CD14-positive monocyte (primary cell): ENCODE results near the gene ACSS2. TPM values are rescaled to one million over a fixed set of nuclear protein-coding genes. Genes with fewer than 3 reads are reported as not detected.

ENCODE experiments used
- DNase-seq, 3 donors: peaks; one replicate each; pipeline ENCODE4 v3.0.0-alpha.2; 2011 to 2022
- H2AFZ ChIP-seq: 2 replicates; pipeline ENCODE4 v1.6.0; 2012; ENCODE audit warnings: mild to moderate bottlenecking, low read depth, low read length, inconsistent platforms; ENCODE audit not compliant: insufficient read depth, poor library complexity, severe bottlenecking
- H3K27ac ChIP-seq, 2 donors: 1 replicate in 1 of 2; 2 replicates in 1 of 2; pipeline ENCODE4 v1.5.1; 2012 to 2013; ENCODE audit warnings: low read length in 2 of 2, control low read depth in 1 of 2, inconsistent platforms in 1 of 2, low read depth in 1 of 2, mild to moderate bottlenecking in 1 of 2
- H3K27me3 ChIP-seq, 2 donors: one replicate each; pipeline versions ENCODE4 v1.6.0 to v1.6.1; 2011 to 2013; ENCODE audit warnings: low read length in 2 of 2; ENCODE audit not compliant: control insufficient read depth in 2 of 2, insufficient read depth in 2 of 2
- H3K36me3 ChIP-seq, 2 donors: replicated peaks in 1 of 2; 1 replicate in 1 of 2; 2 replicates in 1 of 2; pipeline versions ENCODE4 v1.5.1 to v1.6.1; 2012 to 2013; ENCODE audit warnings: low read length in 2 of 2, control low read depth in 1 of 2, inconsistent platforms in 1 of 2, mild to moderate bottlenecking in 1 of 2; ENCODE audit not compliant: insufficient read depth in 2 of 2, control insufficient read depth in 1 of 2
- H3K4me1 ChIP-seq, 2 donors: 1 replicate in 1 of 2; 2 replicates in 1 of 2; pipeline versions ENCODE4 v1.5.1 to v1.6.1; 2012 to 2013; ENCODE audit warnings: low read length in 2 of 2, control low read depth in 1 of 2, inconsistent platforms in 1 of 2, mild to moderate bottlenecking in 1 of 2, moderate library complexity in 1 of 2; ENCODE audit not compliant: insufficient read depth in 2 of 2, control insufficient read depth in 1 of 2
- H3K4me2 ChIP-seq: replicated peaks from 2 replicates; pipeline ENCODE3; 2012; ENCODE audit warnings: low read length, moderate library complexity, mild to moderate bottlenecking; ENCODE audit not compliant: poor library complexity, severe bottlenecking; ENCODE audit errors: extremely low read depth
- H3K4me3 ChIP-seq, 3 experiments: fragments of 200-600 bp in 1 of 3; sonication (generic) in 1 of 3; replicated peaks in 1 of 3; 1 replicate in 2 of 3; 2 replicates in 1 of 3; pipeline ENCODE4 v1.5.1; 2011 to 2013; ENCODE audit warnings: low read length in 3 of 3, mild to moderate bottlenecking in 3 of 3, control low read depth in 2 of 3, low read depth in 2 of 3, inconsistent platforms in 1 of 3, moderate library complexity in 1 of 3
- H3K79me2 ChIP-seq: 2 replicates; pipeline ENCODE4 v1.6.0; 2012; ENCODE audit warnings: mild to moderate bottlenecking, control low read depth, inconsistent platforms, low read length, moderate library complexity; ENCODE audit not compliant: insufficient read depth
- H3K9ac ChIP-seq: 2 replicates; pipeline ENCODE4 v1.6.0; 2017; ENCODE audit warnings: low read length, mild to moderate bottlenecking; ENCODE audit not compliant: insufficient read depth, poor library complexity, severe bottlenecking
- H3K9me3 ChIP-seq, 2 donors: replicated peaks in 1 of 2; 1 replicate in 1 of 2; 2 replicates in 1 of 2; pipeline versions ENCODE4 v1.5.1 to v1.6.1; 2012 to 2013; ENCODE audit warnings: low read length in 2 of 2, control low read depth in 1 of 2; ENCODE audit not compliant: control insufficient read depth in 1 of 2, insufficient read depth in 1 of 2
- H4K20me1 ChIP-seq: 2 replicates; pipeline ENCODE4 v1.6.0; 2012; ENCODE audit warnings: mild to moderate bottlenecking, low read length, control low read depth, moderate library complexity; ENCODE audit not compliant: insufficient read depth
- H3K27ac Mint-ChIP-seq, 7 donors: one replicate each; pipeline ENCODE4 v1.8.0; 2020; ENCODE audit warnings: mild to moderate bottlenecking in 7 of 7, mixed read lengths in 7 of 7, moderate library complexity in 6 of 7, inconsistent platforms in 2 of 7
- H3K27me3 Mint-ChIP-seq, 3 donors: one replicate each; pipeline ENCODE4 v1.8.0; 2021 to 2022; ENCODE audit warnings: low read depth in 3 of 3, mild to moderate bottlenecking in 3 of 3, mixed read lengths in 3 of 3, moderate library complexity in 3 of 3, inconsistent platforms in 1 of 3
- H3K36me3 Mint-ChIP-seq, 2 donors: one replicate each; pipeline ENCODE4 v1.8.0; 2020; ENCODE audit warnings: mixed read lengths in 2 of 2, inconsistent platforms in 1 of 2, mild to moderate bottlenecking in 1 of 2
- H3K4me1 Mint-ChIP-seq: one replicate; pipeline ENCODE4 v1.8.0; 2020; ENCODE audit warnings: mild to moderate bottlenecking, mixed read lengths
- H3K4me3 Mint-ChIP-seq, 2 donors: one replicate each; pipeline ENCODE4 v1.8.0; 2020; ENCODE audit warnings: mild to moderate bottlenecking in 2 of 2, mixed read lengths in 2 of 2, moderate library complexity in 1 of 2
- H3K9me3 Mint-ChIP-seq, 7 donors: one replicate each; pipeline ENCODE4 v1.8.0; 2020 to 2022; ENCODE audit warnings: mixed read lengths in 7 of 7, mild to moderate bottlenecking in 6 of 7, moderate library complexity in 6 of 7, inconsistent platforms in 2 of 7
- WGBS: methylation state at CpG from one replicate; pipeline ENCODE4 v1.1.5; 2013; ENCODE audit warnings: missing lambda C conversion rate; ENCODE audit not compliant: insufficient coverage; 5-methylcytosine and 5-hydroxymethylcytosine counted together
- intact Hi-C, 2 donors: fragments of 100-400 bp; cut with micrococcal nuclease; formaldehyde crosslinking; loops; one replicate each; pipeline versions ENCODE4 v1.15.0 to v1.15.1; 2023
- polyA plus RNA-seq, 3 donors: library from polyadenylated mRNA; depleted of rRNA in 1 of 3; unstranded in 2 of 3; stranded (reverse) in 1 of 3; fragments of 300-500 nt in 2 of 3; fragments of >200 nt in 1 of 3; fragmentation: Illumina TruSeq in 2 of 3; gene quantifications; 1 replicate in 2 of 3; 2 replicates in 1 of 3; pipeline ENCODE4 v1.2.3, GENCODE V29; 2012 to 2021
- TF ChIP-seq, protein P1 (sequence below): fragments of 200-600 bp; IDR thresholded peaks from one replicate; pipeline ENCODE4 v1.8.0; 2022; ENCODE audit warnings: antibody characterized with exemption, mild to moderate bottlenecking

The ACSS2 gene
- polyA plus RNA-seq, 3 donors, result 37.7 to 67.2 (median 48.4) TPM

DNA sequence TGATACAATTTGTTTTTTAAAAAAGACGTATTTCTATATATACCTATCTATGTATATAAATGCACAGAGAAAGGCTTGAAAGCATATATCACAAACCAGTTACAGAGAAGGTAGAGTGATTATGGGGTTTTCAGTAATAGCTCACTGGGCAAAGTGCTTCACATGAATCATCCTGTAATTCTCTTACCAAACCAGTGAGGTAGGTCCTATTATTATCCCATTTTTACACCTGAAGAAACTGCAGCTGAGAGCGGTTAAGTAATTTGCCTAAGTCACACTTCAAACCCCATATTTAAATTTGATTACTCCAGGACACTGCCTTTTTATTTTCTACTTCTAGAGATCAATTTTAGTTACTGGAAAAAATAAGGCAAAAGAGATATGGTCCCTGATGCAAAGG is 74.8 kb downstream of the ACSS2 start:
- TF ChIP-seq, protein P1, sequence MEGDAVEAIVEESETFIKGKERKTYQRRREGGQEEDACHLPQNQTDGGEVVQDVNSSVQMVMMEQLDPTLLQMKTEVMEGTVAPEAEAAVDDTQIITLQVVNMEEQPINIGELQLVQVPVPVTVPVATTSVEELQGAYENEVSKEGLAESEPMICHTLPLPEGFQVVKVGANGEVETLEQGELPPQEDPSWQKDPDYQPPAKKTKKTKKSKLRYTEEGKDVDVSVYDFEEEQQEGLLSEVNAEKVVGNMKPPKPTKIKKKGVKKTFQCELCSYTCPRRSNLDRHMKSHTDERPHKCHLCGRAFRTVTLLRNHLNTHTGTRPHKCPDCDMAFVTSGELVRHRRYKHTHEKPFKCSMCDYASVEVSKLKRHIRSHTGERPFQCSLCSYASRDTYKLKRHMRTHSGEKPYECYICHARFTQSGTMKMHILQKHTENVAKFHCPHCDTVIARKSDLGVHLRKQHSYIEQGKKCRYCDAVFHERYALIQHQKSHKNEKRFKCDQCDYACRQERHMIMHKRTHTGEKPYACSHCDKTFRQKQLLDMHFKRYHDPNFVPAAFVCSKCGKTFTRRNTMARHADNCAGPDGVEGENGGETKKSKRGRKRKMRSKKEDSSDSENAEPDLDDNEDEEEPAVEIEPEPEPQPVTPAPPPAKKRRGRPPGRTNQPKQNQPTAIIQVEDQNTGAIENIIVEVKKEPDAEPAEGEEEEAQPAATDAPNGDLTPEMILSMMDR, result no peak
- H3K9me3 Mint-ChIP-seq, result no peaks in the 10 kb centered on the region
- no peaks in the 10 kb centered on the region for H4K20me1 ChIP-seq
- H3K9ac ChIP-seq, result no peak overlapping the region
- H3K36me3 Mint-ChIP-seq, result peaks cover 22 to 28% of the 10 kb centered on the region in 2 donors
- intact Hi-C loops, result loop anchor here in 1 of 2 donors (10.0 kb wide), 1 partner anchor 144 kb away; the partner anchor contains the start of gene TRPC4AP
- peaks cover 13% of the 10 kb centered on the region for H3K4me1 Mint-ChIP-seq
- no peaks in the 10 kb centered on the region for H3K9me3 ChIP-seq
- H3K79me2 ChIP-seq, result peaks cover 5% of the 10 kb centered on the region
- no peak overlapping the region for H2AFZ ChIP-seq
- no CpG with 5 or more reads among the region's 2 CpGs for WGBS
- H3K27me3 Mint-ChIP-seq, result no peaks in the 10 kb centered on the region
- no peak overlapping the region for H3K27ac Mint-ChIP-seq
- H3K27ac ChIP-seq, result no peak overlapping the region
- no peak overlapping the region for H3K4me3 Mint-ChIP-seq
- no peak overlapping the region for H3K4me2 ChIP-seq
- H3K4me1 ChIP-seq, result peaks cover 11 to 12% of the 10 kb centered on the region in 2 donors
- H3K4me3 ChIP-seq, result no peak overlapping the region
- no peaks in the 10 kb centered on the region for H3K27me3 ChIP-seq
- DNase-seq, result no peak
- peaks cover 3 to 40% of the 10 kb centered on the region in 2 donors for H3K36me3 ChIP-seq

DNA sequence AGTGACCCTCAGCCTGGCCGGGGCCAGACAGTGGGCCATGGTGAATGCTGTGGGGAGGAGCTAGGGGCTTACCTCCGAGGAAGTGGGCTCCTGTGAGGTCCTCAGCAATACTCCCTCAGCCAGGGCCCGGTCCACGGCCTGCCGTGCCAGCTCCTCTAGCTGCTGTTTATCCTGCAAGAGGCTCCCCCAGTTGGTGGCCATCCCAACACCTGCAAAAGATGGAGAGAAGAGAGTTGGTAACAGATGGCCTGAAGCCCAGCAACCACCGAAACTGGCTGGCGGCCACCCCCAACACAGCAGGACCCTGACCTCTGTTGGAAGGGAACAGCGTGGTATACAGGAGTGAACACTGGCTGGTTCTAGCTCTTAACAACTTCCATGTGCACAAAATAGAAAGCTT is 75.2 kb downstream of the ACSS2 start:
- H3K4me1 Mint-ChIP-seq, result peaks cover 16% of the 10 kb centered on the region
- H4K20me1 ChIP-seq, result no peaks in the 10 kb centered on the region
- 96% methylated on average over 8 of the region's 8 CpGs for WGBS
- no peak overlapping the region for H2AFZ ChIP-seq
- H3K36me3 Mint-ChIP-seq, result peaks cover 19 to 27% of the 10 kb centered on the region in 2 donors
- H3K9me3 ChIP-seq, result no peaks in the 10 kb centered on the region
- no peaks in the 10 kb centered on the region for H3K27me3 ChIP-seq
- no peak overlapping the region for H3K4me3 ChIP-seq
- H3K79me2 ChIP-seq, result peaks cover 5% of the 10 kb centered on the region
- no peaks in the 10 kb centered on the region for H3K9me3 Mint-ChIP-seq
- H3K27me3 Mint-ChIP-seq, result no peaks in the 10 kb centered on the region
- no peak overlapping the region for H3K4me2 ChIP-seq
- intact Hi-C loops, result loop anchor here in 1 of 2 donors (10.0 kb wide), 1 partner anchor 143 kb away; the partner anchor contains the start of gene TRPC4AP
- no peak overlapping the region for H3K4me3 Mint-ChIP-seq
- peaks cover 13 to 14% of the 10 kb centered on the region in 2 donors for H3K4me1 ChIP-seq
- H3K27ac ChIP-seq, result no peak overlapping the region
- TF ChIP-seq, protein P1, result no peak
- peak overlapping the region in 1 of 7 donors; percentile 25 for H3K27ac Mint-ChIP-seq
- no peak overlapping the region for H3K9ac ChIP-seq
- DNase-seq, result no peak
- H3K36me3 ChIP-seq, result peaks cover 3 to 36% of the 10 kb centered on the region in 2 donors
